ENCODE results near the gene GPR62.

Gene GPR62

DNA sequence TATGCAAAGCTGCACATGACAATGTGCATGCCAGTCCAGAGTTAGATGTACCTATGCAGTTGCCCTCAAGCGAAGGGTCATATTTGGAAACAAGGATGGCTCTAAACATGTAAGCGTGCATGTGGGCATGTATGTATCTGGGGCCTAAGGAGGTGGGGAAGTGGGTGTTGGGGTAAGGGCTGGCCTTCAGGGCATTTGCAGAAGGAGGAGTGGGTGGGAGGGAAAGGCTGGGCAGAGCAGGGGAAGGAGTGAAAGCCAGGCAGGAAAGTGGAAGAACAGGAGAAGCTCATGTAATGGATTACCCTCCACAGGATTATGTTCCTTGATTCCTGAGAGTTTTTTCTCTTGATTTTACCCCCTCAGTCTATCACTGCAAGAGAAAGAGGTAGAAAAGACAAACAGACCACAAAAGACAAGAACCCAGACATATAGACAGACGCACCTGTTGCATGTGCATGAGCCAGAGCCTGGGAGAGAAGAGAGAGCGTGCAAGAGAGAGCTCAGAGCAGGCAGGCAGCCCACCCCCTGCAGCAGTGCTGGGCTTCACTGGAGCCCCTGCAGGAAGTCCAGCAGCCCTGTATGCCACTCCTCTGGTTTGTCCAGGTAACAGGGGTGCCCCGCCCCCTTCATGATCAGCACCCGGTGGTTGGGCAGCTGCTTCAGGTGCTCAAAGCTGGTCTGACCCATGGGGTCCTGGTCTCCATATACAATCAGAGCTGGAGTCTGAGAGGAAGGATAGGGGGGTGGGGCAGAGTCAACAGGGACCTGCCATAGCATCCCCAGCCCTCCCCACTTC lies 13.9 kb downstream of the GPR62 start:
- DNase-seq (ENCODE audit: low spot score) (no peak), FAIRE-seq (no peak)

DNA sequence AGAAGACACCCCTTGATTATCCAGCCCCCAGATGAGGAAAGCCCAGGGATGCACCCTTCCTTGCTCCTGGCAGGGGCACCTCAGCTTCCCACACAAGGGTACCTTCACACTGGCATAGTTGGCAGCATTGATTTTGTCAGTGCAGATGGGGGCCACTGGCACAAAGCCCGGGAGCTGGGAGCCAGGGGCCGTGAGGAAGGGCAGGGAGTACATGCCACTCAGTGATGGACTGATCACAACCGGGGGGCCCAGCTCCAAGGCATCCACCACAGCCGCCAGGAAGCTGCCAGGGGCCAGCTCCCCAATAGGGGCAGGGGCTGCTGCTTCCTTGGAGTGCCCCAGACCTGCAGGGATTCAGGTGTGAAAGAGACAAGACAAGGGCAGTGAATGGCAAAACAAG lies 14.7 kb downstream of the GPR62 start:
- FAIRE-seq (no peak), DNase-seq (ENCODE audit: low spot score) (no peak)

DNA sequence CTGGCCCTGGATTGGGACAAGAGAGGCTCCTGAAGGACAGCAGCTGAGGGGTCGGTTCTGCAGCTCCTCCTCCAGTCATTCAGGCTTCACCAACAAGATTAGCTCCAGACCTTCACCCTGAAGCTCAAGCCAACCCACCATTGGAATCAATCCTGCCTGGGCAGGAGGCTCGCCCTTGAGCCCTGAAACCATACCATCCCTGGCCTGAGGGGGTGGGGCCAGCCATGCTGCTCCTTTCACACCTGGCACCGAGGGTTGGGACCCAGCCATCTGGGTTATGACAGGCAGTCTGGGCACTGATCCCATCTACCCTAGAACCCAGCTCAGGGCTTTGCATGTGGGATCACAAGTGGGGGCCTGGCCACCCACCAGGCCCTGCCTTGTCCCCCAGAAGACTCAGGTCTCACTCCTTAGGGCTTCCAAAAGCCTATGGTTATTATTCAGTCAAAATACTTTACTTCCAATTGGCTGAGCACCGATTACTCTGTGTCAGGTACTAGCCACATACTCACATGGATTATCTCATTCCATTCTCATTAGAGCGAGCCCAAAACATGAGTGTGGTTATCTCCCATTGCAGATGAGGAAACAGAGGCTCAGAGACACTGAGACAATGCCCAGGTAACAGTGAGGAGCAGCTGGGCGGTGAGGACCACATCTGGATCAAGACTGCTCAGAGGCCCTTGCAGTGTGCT lies 15.6 kb downstream of the GPR62 start:
- no peak for DNase-seq (ENCODE audit: low spot score)
- no peak for FAIRE-seq

DNA sequence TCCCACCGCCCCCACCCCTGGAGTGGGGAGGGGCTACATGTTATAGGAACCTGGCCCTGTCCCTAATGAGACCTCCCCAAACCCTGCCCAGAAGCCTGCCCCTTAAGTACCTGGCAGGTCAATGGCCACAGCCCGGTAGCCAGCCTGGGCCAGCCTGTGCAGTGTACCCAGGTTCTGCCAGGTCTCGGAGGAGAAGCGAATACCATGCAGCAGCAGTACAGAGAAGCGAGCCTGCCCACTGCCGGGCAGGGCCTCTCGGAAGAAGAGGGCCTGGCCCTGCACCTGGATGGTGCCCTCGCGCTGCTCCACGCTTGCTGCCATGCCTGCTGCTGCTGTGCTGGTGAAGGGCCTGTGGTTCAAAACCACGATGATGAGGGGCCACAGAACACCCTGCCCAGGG lies 16.2 kb downstream of the GPR62 start:
- no peak for FAIRE-seq
- no peak for DNase-seq (ENCODE audit: low spot score)

DNA sequence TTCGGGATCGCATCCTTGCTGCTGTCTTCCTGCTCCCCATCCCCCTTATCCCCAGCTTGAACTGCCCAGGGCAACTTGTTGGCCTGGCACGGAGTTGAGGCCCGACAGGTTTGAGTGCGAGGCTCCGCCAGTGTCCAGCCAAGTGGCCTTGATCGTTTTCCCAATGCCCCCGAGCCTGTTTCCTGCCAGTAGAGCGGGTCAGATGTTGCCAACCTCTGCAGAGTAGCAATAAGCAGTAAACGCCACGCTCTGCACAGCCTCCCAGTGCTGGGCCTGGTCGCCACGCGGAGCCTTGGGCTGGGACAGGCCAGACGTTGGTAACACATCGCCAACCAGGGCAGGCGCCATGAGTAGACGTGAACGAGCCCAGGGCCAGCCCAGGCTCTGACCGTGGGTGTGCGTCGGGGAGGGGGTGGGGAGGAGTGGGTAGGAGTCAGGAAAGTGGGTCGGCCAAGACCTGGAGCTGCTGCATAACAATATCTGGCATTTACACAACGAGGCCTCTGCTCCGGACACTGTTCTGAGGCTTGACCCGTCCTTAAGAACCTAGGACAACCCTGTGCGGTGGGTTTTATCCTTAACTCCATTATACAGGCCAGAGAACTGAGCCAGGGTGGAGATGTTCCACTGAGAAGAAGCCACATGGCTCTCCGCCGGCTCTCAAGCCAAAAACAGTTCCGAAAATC lies 19.2 kb downstream of the GPR62 start:
- FAIRE-seq (no peak), DNase-seq (ENCODE audit: low spot score) (no peak)

DNA sequence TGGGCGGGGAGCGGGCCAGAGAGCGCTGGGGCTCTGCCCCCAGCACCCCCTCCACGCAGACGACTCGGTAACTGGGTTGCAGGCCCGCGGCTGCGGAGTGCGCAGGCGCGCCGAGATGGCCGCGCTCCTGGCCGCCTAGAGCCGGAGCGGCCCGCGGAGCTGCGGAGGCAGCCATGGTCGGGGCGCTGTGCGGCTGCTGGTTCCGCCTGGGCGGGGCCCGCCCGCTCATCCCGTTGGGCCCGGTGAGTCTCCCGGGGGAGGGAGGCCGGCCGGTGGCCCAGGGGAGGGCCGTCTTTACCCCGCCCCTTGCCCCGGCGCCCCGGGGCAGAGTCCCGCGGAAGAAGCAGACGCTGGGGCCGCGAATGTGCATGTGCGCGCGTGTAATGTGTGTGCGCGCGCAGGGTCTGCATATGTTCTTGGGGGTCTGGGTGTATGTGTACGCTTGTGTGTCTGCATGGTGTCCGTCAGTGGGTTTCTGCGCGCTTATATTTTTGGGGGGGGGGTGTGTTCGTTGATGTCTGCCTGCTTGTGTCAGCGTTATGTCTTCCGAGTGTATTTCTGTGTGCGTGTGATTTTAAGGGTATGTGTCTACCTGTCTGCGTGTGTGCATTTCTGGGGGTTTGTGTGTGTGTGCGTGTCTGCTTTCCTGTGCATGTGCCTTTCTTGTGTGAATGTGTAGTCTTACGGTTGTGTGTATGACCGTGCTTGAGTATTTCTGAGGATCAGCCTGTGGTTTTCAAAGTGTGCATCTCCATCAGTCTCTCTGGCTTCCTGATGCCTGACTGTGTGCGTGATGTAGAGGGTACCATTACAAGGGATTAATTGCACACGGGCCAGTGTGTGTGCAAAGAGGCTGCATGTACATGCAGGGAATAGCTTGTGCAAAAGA lies 20.0 kb downstream of the GPR62 start, which contains the start of gene ABHD14A:
Gene ABHD14A, plus strand, starts transcription at position 102 of the 889 bp plus-strand sequence. Its CDS starts 72 bp downstream, at position 174.
- FAIRE-seq (no peak), DNase-seq (ENCODE audit: low spot score) (peak; percentile 21)

DNA sequence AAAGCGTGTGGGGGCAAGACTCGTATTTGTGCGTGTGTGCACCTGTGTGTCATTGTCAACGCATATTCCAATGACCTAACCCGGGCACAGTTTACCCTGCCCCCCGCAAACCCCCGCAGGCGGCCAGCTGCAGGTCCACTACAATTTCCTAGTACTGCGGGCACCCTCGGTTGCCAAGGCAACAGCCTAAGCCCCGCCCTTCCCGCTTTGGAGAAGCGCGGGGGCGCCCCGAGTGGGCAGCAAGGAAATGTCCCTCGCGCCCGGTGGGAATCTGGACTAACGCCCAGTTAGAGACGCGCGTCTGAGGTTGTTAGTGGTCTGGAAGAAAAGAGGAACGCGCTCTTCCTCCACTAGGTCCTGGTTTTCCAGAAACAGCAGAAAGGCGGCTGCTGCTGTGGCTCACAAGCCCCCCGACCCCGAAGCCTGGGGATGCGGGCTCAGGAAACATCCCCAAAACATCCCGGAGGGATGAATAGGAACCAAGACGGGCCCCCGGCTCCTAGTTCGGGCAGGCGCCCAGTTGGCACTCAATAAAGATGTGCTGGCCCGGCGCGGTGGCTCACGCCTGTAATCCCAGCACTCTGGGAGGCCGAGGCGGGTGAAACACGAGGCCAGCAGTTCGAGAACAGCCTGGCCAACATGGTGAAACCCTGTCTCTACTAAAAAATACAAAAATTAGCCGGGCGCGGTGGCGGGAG lies 20.8 kb downstream of the GPR62 start:
- FAIRE-seq, result no peak
- DNase-seq (ENCODE audit: low spot score), result no peak

DNA sequence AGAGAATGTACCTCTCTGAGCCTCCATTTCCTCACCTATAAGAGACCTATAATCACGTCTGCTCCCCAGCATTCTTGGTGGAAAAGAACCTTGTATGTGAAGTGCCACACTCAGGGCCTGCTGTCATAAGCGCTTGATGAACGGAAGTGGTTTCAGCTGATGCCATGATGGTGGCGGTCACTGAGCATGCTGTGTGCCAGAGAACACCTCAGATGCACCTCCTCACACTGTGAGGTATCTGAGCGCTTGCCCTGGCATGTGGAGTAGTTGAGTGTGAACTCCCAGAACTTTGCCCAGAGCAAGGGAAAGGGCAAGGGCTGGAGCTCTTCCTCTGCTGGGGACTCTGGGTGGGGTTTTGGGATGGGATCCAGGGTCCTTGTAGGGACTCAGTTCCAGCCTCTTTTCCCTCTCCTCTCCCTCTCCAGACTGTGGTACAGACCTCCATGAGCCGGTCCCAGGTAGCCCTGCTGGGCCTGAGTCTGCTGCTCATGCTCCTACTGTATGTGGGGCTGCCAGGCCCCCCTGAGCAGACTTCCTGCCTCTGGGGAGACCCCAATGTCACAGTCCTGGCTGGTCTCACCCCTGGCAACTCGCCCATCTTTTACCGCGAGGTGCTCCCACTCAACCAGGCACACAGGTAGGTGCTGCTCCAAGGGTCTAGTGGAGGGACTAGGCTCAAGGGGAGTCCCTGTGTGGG lies 22.4 kb downstream of the GPR62 start:
- FAIRE-seq (no peak), DNase-seq (ENCODE audit: low spot score) (no peak)

DNA sequence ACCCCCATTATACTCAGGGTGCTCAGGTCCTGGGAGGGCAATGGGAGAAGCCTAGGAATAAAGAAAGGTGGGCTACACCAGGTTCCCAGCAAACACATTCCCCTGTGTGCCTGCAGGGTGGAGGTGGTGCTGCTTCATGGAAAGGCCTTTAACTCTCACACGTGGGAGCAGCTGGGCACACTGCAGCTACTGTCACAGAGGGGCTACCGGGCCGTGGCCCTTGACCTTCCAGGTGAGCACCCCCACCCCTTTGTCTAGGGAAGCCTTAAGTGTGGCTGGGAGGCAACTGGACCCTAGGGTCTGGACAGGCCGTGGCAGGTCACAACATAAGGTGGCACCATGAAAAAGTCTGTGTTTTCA lies 22.9 kb downstream of the GPR62 start:
- FAIRE-seq, result no peak
- DNase-seq (ENCODE audit: low spot score), result no peak

DNA sequence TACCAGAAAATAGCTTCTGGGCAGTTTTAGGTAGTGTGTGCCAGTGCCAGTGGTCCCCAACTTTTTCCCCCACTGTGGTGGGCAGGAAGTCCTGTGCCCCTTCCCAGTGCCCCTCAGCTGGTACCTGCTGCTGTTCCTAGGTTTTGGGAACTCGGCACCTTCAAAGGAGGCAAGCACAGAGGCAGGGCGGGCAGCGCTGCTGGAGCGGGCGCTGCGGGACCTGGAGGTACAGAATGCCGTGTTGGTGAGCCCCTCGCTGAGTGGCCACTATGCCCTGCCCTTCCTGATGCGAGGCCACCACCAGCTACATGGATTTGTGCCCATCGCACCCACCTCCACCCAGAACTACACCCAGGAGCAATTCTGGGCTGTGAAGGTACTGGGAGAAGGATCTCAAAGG lies 25.1 kb downstream of the GPR62 start:
- FAIRE-seq, result no peak
- no peak for DNase-seq (ENCODE audit: low spot score)

DNA sequence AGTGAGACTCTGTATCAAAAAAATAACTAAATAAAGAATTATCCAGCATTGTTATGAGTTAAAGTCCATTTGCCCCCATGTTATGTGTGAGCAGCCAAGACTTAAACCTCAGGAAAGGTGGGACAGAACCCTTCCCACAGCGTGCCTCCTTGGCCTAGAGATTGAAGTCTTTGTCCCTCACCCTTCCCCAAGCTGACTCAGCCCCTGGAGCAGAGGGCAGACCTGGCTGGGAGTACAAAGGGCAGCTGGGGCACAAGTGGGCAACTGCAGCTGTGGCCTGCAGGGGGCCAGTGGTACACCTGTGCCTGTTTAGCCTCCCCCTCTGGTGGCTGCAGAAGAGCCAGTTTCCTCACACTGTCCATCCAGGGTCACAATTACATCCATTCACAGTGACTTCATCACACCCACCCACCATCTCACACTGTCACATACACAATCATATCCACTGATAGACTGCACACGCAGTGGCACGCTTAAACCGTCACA lies 27.2 kb downstream of the GPR62 start:
- no peak for FAIRE-seq
- DNase-seq (ENCODE audit: low spot score), result peak; percentile 73

DNA sequence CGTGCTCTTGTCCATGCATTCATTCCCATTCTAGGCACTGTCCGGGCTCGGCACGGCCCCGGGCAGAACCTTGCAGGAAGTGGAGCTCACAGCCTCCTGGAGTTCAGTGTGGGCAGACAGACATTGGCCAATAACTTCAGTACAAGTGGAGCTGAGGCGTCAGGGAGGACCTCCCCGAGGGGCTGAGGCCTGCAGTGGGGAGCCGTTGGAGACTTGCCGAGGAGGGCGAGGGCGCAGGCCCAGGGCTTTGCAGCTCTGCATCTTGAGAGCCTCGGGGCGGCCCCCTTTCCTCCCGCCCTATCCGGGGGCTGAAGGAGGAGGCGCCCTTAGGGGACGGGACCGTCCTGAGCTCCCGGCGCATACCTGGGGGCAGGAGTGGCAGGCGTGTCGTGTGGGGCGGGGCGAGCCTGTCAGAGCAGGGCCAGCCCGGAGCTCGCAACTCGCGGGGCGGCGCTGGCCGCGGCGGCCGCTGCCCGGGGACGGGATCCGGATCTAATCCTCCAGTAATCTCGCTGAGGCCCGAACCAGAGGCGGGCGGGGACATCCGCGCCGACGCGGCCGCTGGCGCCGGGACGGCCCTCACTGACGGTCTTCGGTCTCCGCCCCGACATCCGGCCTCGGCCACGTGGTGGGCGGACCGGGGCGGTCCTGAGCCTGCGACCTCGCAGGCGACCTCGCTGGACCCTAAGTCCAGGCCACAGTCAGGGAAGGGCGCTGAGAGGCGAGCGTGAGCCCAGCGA lies 27.8 kb downstream of the GPR62 start, which contains the start of gene ACY1:
Gene ACY1, plus strand, starts transcription at position 698 of the 740 bp plus-strand sequence. CDS start 530 bp downstream, outside the sequence.
- peak; percentile 70 for DNase-seq (ENCODE audit: low spot score)
- FAIRE-seq, result no peak

DNA sequence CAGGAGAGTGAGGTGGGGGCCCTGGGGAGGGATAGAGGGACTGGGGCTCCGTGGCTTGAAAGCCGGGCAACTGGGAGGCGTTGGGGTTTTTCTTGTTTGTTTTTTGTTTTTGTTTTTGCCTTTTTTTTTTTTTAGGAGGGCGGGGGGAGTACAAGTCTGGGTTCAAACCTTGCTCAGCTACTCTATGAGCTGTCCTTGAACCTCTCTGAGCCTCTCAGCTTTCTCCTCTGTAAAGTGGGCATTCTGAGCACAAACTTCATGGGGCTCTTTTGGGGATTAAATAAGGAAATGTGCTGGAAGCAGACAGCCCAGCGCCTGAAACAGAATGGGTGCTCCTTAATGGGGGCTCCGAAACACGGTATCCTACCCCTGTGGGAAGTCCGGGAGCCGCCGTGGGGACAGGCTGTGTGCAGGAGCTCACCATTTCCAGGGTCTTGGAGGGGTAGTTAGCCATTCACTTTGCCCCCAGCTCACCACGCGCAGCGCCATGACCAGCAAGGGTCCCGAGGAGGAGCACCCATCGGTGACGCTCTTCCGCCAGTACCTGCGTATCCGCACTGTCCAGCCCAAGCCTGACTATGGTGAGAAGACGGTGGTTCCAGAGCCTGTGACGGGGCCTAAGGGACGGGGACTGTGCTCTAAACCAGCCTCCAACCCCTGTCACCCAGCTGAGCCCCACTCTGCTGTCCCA lies 28.5 kb downstream of the GPR62 start:
- DNase-seq (ENCODE audit: low spot score) (no peak), FAIRE-seq (no peak)

DNA sequence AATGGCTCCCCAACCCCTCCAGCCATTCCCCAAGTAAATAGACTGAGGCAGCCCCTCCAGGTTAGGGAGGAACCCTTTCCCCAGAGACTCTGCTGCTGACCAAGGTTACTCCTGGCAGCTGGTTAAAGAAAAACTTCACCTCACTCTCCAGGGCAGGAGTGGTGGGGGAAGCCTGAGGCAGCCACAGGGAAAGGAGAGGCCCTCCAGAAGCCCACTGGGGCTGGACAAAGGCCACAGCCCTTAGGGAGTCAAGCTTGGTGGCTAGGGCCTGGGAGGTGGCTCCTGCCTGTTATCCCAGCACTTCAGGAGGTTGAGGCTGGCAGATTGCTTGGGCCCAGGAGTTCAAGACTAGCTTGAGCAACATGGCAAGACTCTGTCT lies 29.1 kb downstream of the GPR62 start:
- no peak for DNase-seq (ENCODE audit: low spot score)
- FAIRE-seq, result no peak

DNA sequence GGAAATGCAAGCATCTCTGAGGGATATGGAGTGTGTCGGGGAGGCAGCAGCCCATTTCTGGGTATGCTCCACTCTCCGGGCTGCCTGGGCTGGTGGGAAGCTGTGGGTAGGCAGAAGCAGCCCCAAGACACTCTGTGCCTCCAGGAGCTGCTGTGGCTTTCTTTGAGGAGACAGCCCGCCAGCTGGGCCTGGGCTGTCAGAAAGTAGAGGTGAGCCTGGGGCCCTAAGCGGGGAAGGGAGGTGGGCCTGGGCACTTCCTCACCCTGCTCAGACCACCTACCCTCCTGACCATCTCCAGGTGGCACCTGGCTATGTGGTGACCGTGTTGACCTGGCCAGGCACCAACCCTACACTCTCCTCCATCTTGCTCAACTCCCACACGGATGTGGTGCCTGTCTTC lies 29.9 kb downstream of the GPR62 start:
- no peak for DNase-seq (ENCODE audit: low spot score)
- no peak for FAIRE-seq

DNA sequence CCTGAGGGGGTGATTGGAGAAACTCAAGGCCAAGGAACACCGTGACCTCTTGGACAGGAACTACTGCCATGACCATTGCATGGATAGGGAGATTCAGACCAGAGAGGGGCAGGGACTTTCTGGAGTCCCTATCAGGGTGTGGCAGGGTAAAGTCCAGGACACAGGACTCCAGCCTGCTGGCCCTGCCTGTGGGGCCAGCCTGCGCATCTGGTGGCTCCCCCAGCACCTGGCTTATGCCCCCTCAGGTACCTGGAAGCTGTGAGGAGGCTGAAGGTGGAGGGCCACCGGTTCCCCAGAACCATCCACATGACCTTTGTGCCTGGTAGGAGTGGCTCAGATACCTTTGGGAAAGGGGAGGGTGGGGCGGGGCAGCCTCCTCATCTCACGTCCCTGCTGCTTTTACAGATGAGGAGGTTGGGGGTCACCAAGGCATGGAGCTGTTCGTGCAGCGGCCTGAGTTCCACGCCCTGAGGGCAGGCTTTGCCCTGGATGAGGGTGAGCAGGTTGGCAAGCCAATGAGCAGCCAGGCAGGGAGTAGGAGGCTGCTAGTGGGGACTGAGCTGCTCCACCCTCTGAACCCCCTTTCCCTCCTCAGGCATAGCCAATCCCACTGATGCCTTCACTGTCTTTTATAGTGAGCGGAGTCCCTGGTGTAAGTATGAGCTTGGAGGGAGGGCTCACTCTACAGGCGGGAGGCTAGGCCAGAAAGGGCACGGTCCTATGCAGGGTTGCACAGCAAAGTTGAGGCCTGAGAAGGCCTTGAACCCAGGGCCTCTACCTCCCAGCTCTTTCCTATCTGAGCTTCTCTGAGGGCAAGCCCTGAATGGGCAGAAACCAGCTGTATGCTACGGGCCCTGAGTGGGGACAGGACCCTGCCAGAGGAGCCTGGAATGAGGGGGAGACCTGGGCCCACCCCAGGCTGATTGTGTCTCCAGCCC lies 31.1 kb downstream of the GPR62 start:
- DNase-seq (ENCODE audit: low spot score) (no peak), FAIRE-seq (no peak)

DNA sequence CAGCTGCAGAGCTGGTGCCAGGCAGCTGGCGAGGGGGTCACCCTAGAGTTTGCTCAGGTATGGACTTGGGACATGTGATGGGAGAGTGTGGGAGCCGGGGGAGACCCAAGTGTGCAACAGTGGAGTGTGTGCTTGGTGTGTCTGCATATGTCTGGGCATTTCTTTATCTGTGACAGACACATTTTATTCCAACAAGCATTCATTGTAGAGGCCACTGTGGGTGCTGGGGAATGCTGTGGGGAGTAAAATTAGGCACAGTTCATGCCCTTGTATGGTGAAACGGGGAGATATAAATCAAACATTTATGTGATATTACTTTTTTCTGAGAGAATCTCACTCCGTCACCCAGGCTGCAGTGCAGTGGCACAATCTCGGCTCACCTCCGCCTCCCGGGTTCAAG lies 32.4 kb downstream of the GPR62 start:
- no peak for FAIRE-seq
- no peak for DNase-seq (ENCODE audit: low spot score)
